Natural killer cell (primary cell): ENCODE results near the gene NATD1. TPM values are rescaled to one million over a fixed set of nuclear protein-coding genes. Genes with fewer than 3 reads are reported as not detected.

Experiments used
- ATAC-seq, 3 donors: fragments of 150-1000 bp in 2 of 3; fragments of 200-7000 bp in 1 of 3; cut with Tn5 transposase; 1 replicate in 1 of 3; 2 replicates in 2 of 3; pipeline ENCODE4 v1.10.0; 2021; ENCODE audit warnings: mild to moderate bottlenecking in 2 of 3, moderate library complexity in 2 of 3
- DNase-seq, 2 donors: peaks; one replicate each; pipeline versions ENCODE4 v3.0.0 to v3.0.0-alpha.2; 2013 to 2021; ENCODE audit warnings: mixed read lengths in 1 of 2
- H3K27ac ChIP-seq: one replicate; pipeline ENCODE4 v1.5.1; 2013; ENCODE audit warnings: mild to moderate bottlenecking, low read length
- H3K27me3 ChIP-seq: one replicate; pipeline ENCODE4 v1.6.1; 2013; ENCODE audit warnings: low read length; ENCODE audit not compliant: control insufficient read depth, insufficient read depth
- H3K36me3 ChIP-seq: one replicate; pipeline ENCODE4 v1.6.1; 2013; ENCODE audit warnings: low read length; ENCODE audit not compliant: control insufficient read depth, insufficient read depth
- H3K4me1 ChIP-seq: one replicate; pipeline ENCODE4 v1.6.1; 2013; ENCODE audit warnings: low read length; ENCODE audit not compliant: control insufficient read depth, insufficient read depth
- H3K4me3 ChIP-seq: one replicate; pipeline ENCODE4 v1.5.1; 2013; ENCODE audit warnings: low read length
- H3K9me3 ChIP-seq: one replicate; pipeline ENCODE4 v1.6.1; 2013; ENCODE audit warnings: low read length; ENCODE audit not compliant: control insufficient read depth, insufficient read depth
- H3K27ac Mint-ChIP-seq, 2 donors: one replicate each; pipeline ENCODE4 v1.8.0; 2022; ENCODE audit warnings: mild to moderate bottlenecking in 2 of 2, mixed read lengths in 2 of 2, moderate library complexity in 1 of 2
- H3K27me3 Mint-ChIP-seq, 2 donors: one replicate each; pipeline ENCODE4 v1.8.0; 2022; ENCODE audit warnings: low read depth in 2 of 2, mixed read lengths in 2 of 2
- H3K36me3 Mint-ChIP-seq: one replicate; pipeline ENCODE4 v1.8.0; 2022; ENCODE audit warnings: mixed read lengths
- H3K4me1 Mint-ChIP-seq, 2 donors: one replicate each; pipeline ENCODE4 v1.8.0; 2022; ENCODE audit warnings: mixed read lengths in 2 of 2
- H3K4me3 Mint-ChIP-seq: one replicate; pipeline ENCODE4 v1.8.0; 2022; ENCODE audit warnings: mild to moderate bottlenecking, moderate library complexity, mixed read lengths
- H3K9me3 Mint-ChIP-seq, 2 donors: one replicate each; pipeline ENCODE4 v1.8.0; 2022; ENCODE audit warnings: mixed read lengths in 2 of 2
- CTCF ChIP-seq: fragments of 200-600 bp; IDR thresholded peaks from one replicate; pipeline ENCODE4 v1.8.0; 2022; ENCODE audit warnings: antibody characterized with exemption
- WGBS: methylation state at CpG from one replicate; pipeline ENCODE4 v1.1.7; 2013; ENCODE audit warnings: missing lambda C conversion rate; ENCODE audit not compliant: insufficient coverage; 5-methylcytosine and 5-hydroxymethylcytosine counted together
- intact Hi-C: fragments of 100-400 bp; cut with micrococcal nuclease; formaldehyde crosslinking; loops from one replicate; pipeline ENCODE4 v1.14.2; 2022
- total RNA-seq, 4 donors: library from RNA; stranded (reverse); fragments of 120-200 nt in 1 of 4; gene quantifications; one replicate each; pipeline versions ENCODE4 v1.2.3 to v1.2.4, GENCODE V29; 2013 to 2022

Gene NATD1
- total RNA-seq, 3 donors from 2014 or later (not counting 1 experiment from before 2014, with no cell fraction given), result 10.9 to 16.3 (median 14.1) TPM

GRCh38 chr17:21242780-21243515 is 10.3 kb downstream of the NATD1 start:
- Mint-ChIP-seq H3K27ac (no peak overlapping the region), H3K4me3 (no peak overlapping the region), H3K9me3 (no peaks in the 10 kb centered on the region), H3K27me3 (no peaks in the 10 kb centered on the region), H3K4me1 (peaks cover 5 to 10% of the 10 kb centered on the region in 2 donors), H3K36me3 (no peaks in the 10 kb centered on the region)
- Histone ChIP-seq H3K36me3 (peaks cover 5% of the 10 kb centered on the region), H3K4me1 (no peaks in the 10 kb centered on the region), H3K9me3 (no peaks in the 10 kb centered on the region), H3K4me3 (no peak overlapping the region), H3K27me3 (no peaks in the 10 kb centered on the region), H3K27ac (no peak overlapping the region)
- no peak for ATAC-seq
- no peak for DNase-seq
- intact Hi-C loops, result no loop called here
- TF ChIP-seq CTCF, result no peak
- 87% methylated on average over 26 of the region's 26 CpGs for WGBS

- no peaks in the 10 kb centered on the region for H3K9me3 Mint-ChIP-seq
- no peak for DNase-seq
- no peaks in the 10 kb centered on the region for H3K36me3 Mint-ChIP-seq
- Histone ChIP-seq H3K9me3 (no peaks in the 10 kb centered on the region), H3K27ac (no peak overlapping the region), H3K4me1 (no peaks in the 10 kb centered on the region), H3K27me3 (no peaks in the 10 kb centered on the region), H3K4me3 (no peak overlapping the region), H3K36me3 (peaks cover 5% of the 10 kb centered on the region)
- no peak overlapping the region for H3K27ac Mint-ChIP-seq
- H3K27me3 Mint-ChIP-seq, result no peaks in the 10 kb centered on the region
- no peak for ATAC-seq
- intact Hi-C loops, result no loop called here
- H3K4me3 Mint-ChIP-seq, result no peak overlapping the region
- no peak for TF ChIP-seq CTCF
- peaks cover 5 to 6% of the 10 kb centered on the region in 2 donors for H3K4me1 Mint-ChIP-seq
- WGBS, result 86% methylated on average over 10 of the region's 11 CpGs
Observed at GRCh38 chr17:21242026-21242697, 11.0 kb downstream of the NATD1 start.

GRCh38 chr17:21241564-21241963 is 11.6 kb downstream of the NATD1 start:
- no peak for TF ChIP-seq CTCF
- 91% methylated on average over 11 of the region's 11 CpGs for WGBS
- no peak for ATAC-seq

More at GRCh38 chr17:21241564-21241963, 11.6 kb downstream of the NATD1 start:
- H3K27ac ChIP-seq, result no peak overlapping the region
- Mint-ChIP-seq H3K9me3 (no peaks in the 10 kb centered on the region), H3K36me3 (no peaks in the 10 kb centered on the region), H3K4me1 (peaks cover 5 to 6% of the 10 kb centered on the region in 2 donors), H3K4me3 (no peak overlapping the region), H3K27ac (no peak overlapping the region), H3K27me3 (no peaks in the 10 kb centered on the region)
- H3K36me3 ChIP-seq, result peaks cover 5% of the 10 kb centered on the region
- no peaks in the 10 kb centered on the region for H3K9me3 ChIP-seq
- H3K27me3 ChIP-seq, result no peaks in the 10 kb centered on the region
- no peaks in the 10 kb centered on the region for H3K4me1 ChIP-seq
- H3K4me3 ChIP-seq, result no peak overlapping the region
- intact Hi-C loops, result no loop called here
- DNase-seq, result no peak
